ENCODE measurements around the gene QPCT. TPM values are rescaled to one million over a fixed set of nuclear protein-coding genes. Genes with fewer than 3 reads are reported as not detected.

The QPCT gene
- total RNA-seq, 1 donor from 2014 or later: 0.65 TPM

GRCh38 chr2:37324786-37325624 is 19.4 kb upstream of the QPCT start, which contains the start of gene PRKD3:
Gene PRKD3, minus strand, starts transcription at chr2:37324833. Its CDS starts 8,309 bp downstream, at chr2:37316524.
- peak; percentile 91 for ATAC-seq

GRCh38 chr2:37325625-37326071 is 18.8 kb upstream of the QPCT start:
- DNase-seq (ENCODE audit: low spot score): peak; percentile 49
- ATAC-seq: no peak

More at GRCh38 chr2:37324786-37325624, 19.4 kb upstream of the QPCT start, which contains the start of gene PRKD3:
- peak; percentile 81 for DNase-seq (ENCODE audit: low spot score)

GRCh38 chr2:37326285-37326684 is 18.1 kb upstream of the QPCT start:
- ATAC-seq: peak; percentile 56
- peak; percentile 62 for DNase-seq (ENCODE audit: low spot score)

GRCh38 chr2:37326866-37327634 is 17.4 kb upstream of the QPCT start:
- no peak for ATAC-seq
- DNase-seq (ENCODE audit: low spot score): no peak

- DNase-seq (ENCODE audit: low spot score): no peak
- ATAC-seq: no peak
Observed at GRCh38 chr2:37330681-37331080, 13.7 kb upstream of the QPCT start.

GRCh38 chr2:37332560-37332959 is 11.9 kb upstream of the QPCT start:
- no peak for DNase-seq (ENCODE audit: low spot score)
- ATAC-seq: no peak

GRCh38 chr2:37333256-37333655 is 11.2 kb upstream of the QPCT start:
- ATAC-seq (no peak), DNase-seq (ENCODE audit: low spot score) (no peak)

- ATAC-seq (no peak), DNase-seq (ENCODE audit: low spot score) (no peak)
Observed at GRCh38 chr2:37335604-37336003, 8.8 kb upstream of the QPCT start.

- DNase-seq (ENCODE audit: low spot score) (no peak), ATAC-seq (no peak)
Observed at GRCh38 chr2:37337620-37338280, 6.7 kb upstream of the QPCT start.

- DNase-seq (ENCODE audit: low spot score) (no peak), ATAC-seq (no peak)
Observed at GRCh38 chr2:37338933-37339332, 5.5 kb upstream of the QPCT start.

GRCh38 chr2:37340637-37341036 is 3.8 kb upstream of the QPCT start:
- DNase-seq (ENCODE audit: low spot score) (no peak), ATAC-seq (no peak)

GRCh38 chr2:37342591-37343220 is 1.7 kb upstream of the QPCT start:
- ATAC-seq (no peak), DNase-seq (ENCODE audit: low spot score) (no peak)

- ATAC-seq: peak; percentile 60
Observed at GRCh38 chr2:37343537-37344434, 644 bp upstream of the QPCT start.

GRCh38 chr2:37348155-37348554 is 3.7 kb downstream of the QPCT start:
- DNase-seq (ENCODE audit: low spot score): no peak
- no peak for ATAC-seq

More at GRCh38 chr2:37343537-37344434, 644 bp upstream of the QPCT start:
- no peak for DNase-seq (ENCODE audit: low spot score)

- ATAC-seq: no peak
Observed at GRCh38 chr2:37349231-37349860, 4.9 kb downstream of the QPCT start.

GRCh38 chr2:37350034-37350433 is 5.6 kb downstream of the QPCT start:
- no peak for ATAC-seq

More at GRCh38 chr2:37349231-37349860, 4.9 kb downstream of the QPCT start:
- DNase-seq (ENCODE audit: low spot score): no peak

GRCh38 chr2:37354531-37354930 is 10.1 kb downstream of the QPCT start:
- ATAC-seq (no peak), DNase-seq (ENCODE audit: low spot score) (no peak)

More at GRCh38 chr2:37350034-37350433, 5.6 kb downstream of the QPCT start:
- no peak for DNase-seq (ENCODE audit: low spot score)

GRCh38 chr2:37355735-37356134 is 11.3 kb downstream of the QPCT start:
- ATAC-seq (no peak), DNase-seq (ENCODE audit: low spot score) (no peak)

GRCh38 chr2:37356299-37356698 is 11.9 kb downstream of the QPCT start:
- DNase-seq (ENCODE audit: low spot score): no peak
- ATAC-seq: no peak

Measured in left lobe of liver (tissue), 2 donors.